Measurements from ENCODE around the gene NCK2.

Gene NCK2

GRCh38 chr2:105869341-105869740, 124.6 kb downstream of the NCK2 start:
- no peak overlapping the region for H2AFZ ChIP-seq (ENCODE audit: low read length)
- TF ChIP-seq EZH2phosphoT487 (IDR thresholded peaks at IDR 0.05; ENCODE audit: borderline replicate concordance) (no peak), CTCF (conservative IDR thresholded peaks at IDR 0.05; ENCODE audit: low read length) (no peak)

GRCh38 chr2:105870062-105870461, 125.3 kb downstream of the NCK2 start:
- Histone ChIP-seq H3K4me3 (ENCODE audit: low read length, poor library complexity, severe bottlenecking) (no peak overlapping the region), H3K4me2 (ENCODE audit: low read depth, low read length, poor library complexity, severe bottlenecking) (no peak overlapping the region), H3K27me3 (ENCODE audit: insufficient read depth, low read length, poor library complexity, severe bottlenecking) (no peaks in the 10 kb centered on the region), H3K9ac (ENCODE audit: low read depth, low read length, poor library complexity, severe bottlenecking) (no peak overlapping the region), H3F3A (ENCODE audit: low read depth) (no peaks in the 10 kb centered on the region), H3K79me2 (ENCODE audit: insufficient read depth, low read length) (peaks cover 57% of the 10 kb centered on the region; the same call in 1 of the 2 replicates), H3K9me2 (replicated peaks; ENCODE audit: low read depth, low read length) (no peaks in the 10 kb centered on the region), H3K9me3 (ENCODE audit: insufficient read depth, low read depth, low read length) (no peaks in the 10 kb centered on the region), H4K20me1 (ENCODE audit: insufficient read depth, low read length, poor library complexity, severe bottlenecking) (no peaks in the 10 kb centered on the region), H2AFZ (ENCODE audit: low read length) (no peak overlapping the region), H3K4me1 (ENCODE audit: insufficient read depth, low read length, poor library complexity, severe bottlenecking) (peaks cover 33% of the 10 kb centered on the region), H3K36me3 (ENCODE audit: insufficient read depth, low read length) (no peaks in the 10 kb centered on the region)
- TF ChIP-seq EZH2phosphoT487 (IDR thresholded peaks at IDR 0.05; ENCODE audit: borderline replicate concordance) (no peak), CTCF (conservative IDR thresholded peaks at IDR 0.05; ENCODE audit: low read length) (no peak)

More at GRCh38 chr2:105869341-105869740, 124.6 kb downstream of the NCK2 start:
- Histone ChIP-seq H4K20me1 (ENCODE audit: insufficient read depth, low read length, poor library complexity, severe bottlenecking) (no peaks in the 10 kb centered on the region), H3K79me2 (ENCODE audit: insufficient read depth, low read length) (peaks cover 59% of the 10 kb centered on the region; the same call in 1 of the 2 replicates), H3F3A (ENCODE audit: low read depth) (no peaks in the 10 kb centered on the region), H3K27me3 (ENCODE audit: insufficient read depth, low read length, poor library complexity, severe bottlenecking) (no peaks in the 10 kb centered on the region), H3K4me3 (ENCODE audit: low read length, poor library complexity, severe bottlenecking) (no peak overlapping the region), H3K9ac (ENCODE audit: low read depth, low read length, poor library complexity, severe bottlenecking) (no peak overlapping the region), H3K4me1 (ENCODE audit: insufficient read depth, low read length, poor library complexity, severe bottlenecking) (peaks cover 25% of the 10 kb centered on the region), H3K36me3 (ENCODE audit: insufficient read depth, low read length) (no peaks in the 10 kb centered on the region), H3K9me3 (ENCODE audit: insufficient read depth, low read depth, low read length) (no peaks in the 10 kb centered on the region), H3K4me2 (ENCODE audit: low read depth, low read length, poor library complexity, severe bottlenecking) (no peak overlapping the region), H3K9me2 (replicated peaks; ENCODE audit: low read depth, low read length) (no peaks in the 10 kb centered on the region)

GRCh38 chr2:105870858-105871257, 126.1 kb downstream of the NCK2 start:
- H3K9me3 ChIP-seq (ENCODE audit: insufficient read depth, low read depth, low read length): no peaks in the 10 kb centered on the region
- no peaks in the 10 kb centered on the region for H4K20me1 ChIP-seq (ENCODE audit: insufficient read depth, low read length, poor library complexity, severe bottlenecking)
- H3F3A ChIP-seq (ENCODE audit: low read depth): no peaks in the 10 kb centered on the region

More at GRCh38 chr2:105870858-105871257, 126.1 kb downstream of the NCK2 start:
- Histone ChIP-seq H3K4me2 (ENCODE audit: low read depth, low read length, poor library complexity, severe bottlenecking) (no peak overlapping the region), H3K4me1 (ENCODE audit: insufficient read depth, low read length, poor library complexity, severe bottlenecking) (peaks cover 41% of the 10 kb centered on the region), H2AFZ (ENCODE audit: low read length) (no peak overlapping the region), H3K27me3 (ENCODE audit: insufficient read depth, low read length, poor library complexity, severe bottlenecking) (no peaks in the 10 kb centered on the region), H3K9ac (ENCODE audit: low read depth, low read length, poor library complexity, severe bottlenecking) (no peak overlapping the region), H3K79me2 (ENCODE audit: insufficient read depth, low read length) (peaks cover 52% of the 10 kb centered on the region; the same call in 1 of the 2 replicates), H3K4me3 (ENCODE audit: low read length, poor library complexity, severe bottlenecking) (no peak overlapping the region), H3K36me3 (ENCODE audit: insufficient read depth, low read length) (no peaks in the 10 kb centered on the region), H3K9me2 (replicated peaks; ENCODE audit: low read depth, low read length) (no peaks in the 10 kb centered on the region)
- TF ChIP-seq CTCF (conservative IDR thresholded peaks at IDR 0.05; ENCODE audit: low read length): no peak

Measured in Loucy (cell line).